Loucy (cell line): Measurements from ENCODE around the gene CYP2A13.
"Not testable (repeated sequence)": the region's sequence is repeated elsewhere in the genome, so short reads cannot be mapped to it uniquely, and the experiment has no call there.

ENCODE experiments used
- CTCF ChIP-seq: fragments of 200-600 bp; sonication (generic); conservative IDR thresholded peaks from 2 replicates; pipeline ENCODE4 v1.5.1; 2014; ENCODE audit warnings: mild to moderate bottlenecking, antibody characterized with exemption, low read length
- EZH2phosphoT487 ChIP-seq: fragments of 200-600 bp; IDR thresholded peaks from 2 replicates; pipeline ENCODE4 v1.6.1; 2018; ENCODE audit warnings: antibody characterized with exemption, mild to moderate bottlenecking, moderate library complexity, borderline replicate concordance

GRCh38 chr19:41135390-41136384, 47.4 kb downstream of the CYP2A13 start:
- not testable (repeated sequence) for TF ChIP-seq CTCF, EZH2phosphoT487
